Left kidney (tissue), 2 donors: ENCODE results near the gene SLC12A8. TPM values are rescaled to one million over a fixed set of nuclear protein-coding genes. Genes with fewer than 3 reads are reported as not detected.
"Not testable (repeated sequence)": the region's sequence is repeated elsewhere in the genome, so short reads cannot be mapped to it uniquely, and the experiment has no call there.

Experiments used
- DNase-seq: peaks from one replicate; pipeline ENCODE4 v3.0.0-alpha.2; 2013
- polyA plus RNA-seq: library from polyadenylated mRNA; unstranded; fragments of 120-200 nt; gene quantifications from one replicate; pipeline ENCODE4 v1.2.1, GENCODE V29; 2013; ENCODE audit not compliant: insufficient read length

SLC12A8 gene
- polyA plus RNA-seq, 1 donor, result 7.7 TPM

DNA sequence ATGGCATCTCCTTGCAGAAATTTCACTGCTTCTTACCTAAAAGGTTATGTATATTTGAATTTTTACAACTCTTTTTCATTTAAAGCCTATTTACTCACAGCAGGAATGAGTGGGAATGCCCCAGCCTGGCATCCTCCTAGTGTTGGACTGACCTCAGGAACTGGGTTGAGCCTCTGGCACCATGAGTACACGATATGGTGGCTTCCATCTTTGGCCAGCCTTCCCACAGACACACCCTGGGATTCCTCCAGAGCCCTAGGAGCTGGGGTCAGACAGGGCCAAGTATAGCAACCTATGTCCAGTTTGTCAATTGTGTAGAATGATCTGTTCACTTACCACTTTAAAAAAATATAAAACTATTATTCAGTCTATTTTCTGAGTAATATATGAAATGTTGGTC lies 99.6 kb downstream of the SLC12A8 start:
- no peak for DNase-seq

DNA sequence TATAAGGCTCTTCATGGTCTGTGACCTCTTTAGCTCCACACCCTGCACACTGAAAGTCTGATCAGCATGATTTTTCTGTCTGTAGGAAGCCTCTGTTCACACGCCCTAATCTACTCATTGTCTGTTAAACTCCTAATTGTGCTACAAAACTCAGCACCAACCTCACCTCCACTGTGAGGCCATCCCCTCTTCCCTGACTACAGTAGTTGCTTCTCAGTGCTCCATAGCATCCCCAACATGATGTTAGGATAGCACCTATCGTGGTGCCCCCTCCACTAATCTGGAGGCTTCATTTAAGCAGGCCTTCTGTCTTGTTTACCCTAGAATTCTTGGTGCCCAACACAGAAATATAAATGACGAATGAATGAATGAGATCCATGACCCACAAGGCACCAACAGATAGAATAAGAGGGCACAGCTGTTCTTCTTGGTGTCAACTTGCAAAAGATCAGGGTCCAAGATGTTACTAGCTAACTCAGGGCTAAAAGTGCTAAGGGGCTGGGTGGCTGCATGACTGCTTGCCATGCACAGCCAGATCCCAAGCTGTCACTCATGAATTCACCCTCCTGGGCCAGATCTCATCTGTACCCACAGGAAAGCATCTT lies 101.6 kb downstream of the SLC12A8 start:
- no peak for DNase-seq

DNA sequence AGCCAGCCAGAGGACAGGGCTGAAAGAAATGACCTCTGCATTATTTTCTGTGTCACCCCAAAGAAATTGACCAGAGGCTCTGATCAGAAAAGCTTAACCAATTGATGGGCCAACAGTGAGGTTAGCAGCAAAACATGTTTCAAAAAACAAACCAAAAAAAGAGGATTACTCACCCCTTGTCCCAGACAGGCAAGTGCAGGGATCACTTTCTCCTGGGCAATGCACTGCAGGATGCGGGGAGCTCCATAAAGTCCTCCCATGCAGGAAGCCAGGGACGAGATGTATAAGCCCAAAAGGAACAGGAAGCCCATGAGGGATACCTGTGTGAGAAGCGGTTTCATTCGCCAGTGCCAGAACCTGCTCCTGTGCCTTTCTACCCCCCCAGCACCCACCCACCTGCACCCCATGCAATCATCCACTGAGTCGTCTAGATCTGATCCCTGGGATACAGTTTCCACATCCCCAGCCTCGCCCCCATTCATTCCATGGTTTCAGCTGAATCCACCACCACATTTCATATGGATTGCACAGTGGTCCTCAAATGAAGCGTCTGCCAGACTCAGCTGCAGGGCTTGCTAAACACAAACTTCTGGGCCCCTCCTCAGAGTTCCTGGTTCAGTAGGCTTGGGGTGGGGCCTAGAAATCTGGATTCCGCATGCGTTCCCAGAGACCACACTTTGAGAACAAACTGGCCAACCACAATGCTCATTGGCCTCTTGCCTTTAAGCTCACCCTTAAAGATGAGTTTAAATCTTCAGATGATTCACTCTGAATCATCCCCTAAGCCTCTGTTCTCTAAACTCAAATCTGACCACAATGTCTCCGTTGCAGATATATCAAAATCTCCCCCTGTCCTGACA lies 102.3 kb downstream of the SLC12A8 start:
- no peak for DNase-seq

DNA sequence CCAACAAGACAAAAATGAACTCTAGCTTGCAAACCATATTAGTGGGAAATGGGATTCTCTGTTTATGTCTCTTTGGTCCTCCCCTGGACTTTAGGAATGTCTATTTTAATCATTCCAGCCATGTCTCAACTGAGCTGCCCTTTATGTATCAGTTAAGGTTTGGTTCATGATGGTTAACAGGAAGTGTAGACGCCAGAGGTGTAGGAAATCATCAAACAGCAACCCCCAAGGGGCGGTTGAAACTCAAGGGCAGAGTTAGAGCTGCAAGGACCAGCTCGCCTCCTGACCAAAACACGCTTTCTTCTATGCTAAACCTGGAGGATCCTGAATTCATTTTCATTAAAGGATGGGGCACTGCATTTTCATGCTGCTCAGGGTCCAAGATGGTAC lies 103.0 kb downstream of the SLC12A8 start:
- no peak for DNase-seq

DNA sequence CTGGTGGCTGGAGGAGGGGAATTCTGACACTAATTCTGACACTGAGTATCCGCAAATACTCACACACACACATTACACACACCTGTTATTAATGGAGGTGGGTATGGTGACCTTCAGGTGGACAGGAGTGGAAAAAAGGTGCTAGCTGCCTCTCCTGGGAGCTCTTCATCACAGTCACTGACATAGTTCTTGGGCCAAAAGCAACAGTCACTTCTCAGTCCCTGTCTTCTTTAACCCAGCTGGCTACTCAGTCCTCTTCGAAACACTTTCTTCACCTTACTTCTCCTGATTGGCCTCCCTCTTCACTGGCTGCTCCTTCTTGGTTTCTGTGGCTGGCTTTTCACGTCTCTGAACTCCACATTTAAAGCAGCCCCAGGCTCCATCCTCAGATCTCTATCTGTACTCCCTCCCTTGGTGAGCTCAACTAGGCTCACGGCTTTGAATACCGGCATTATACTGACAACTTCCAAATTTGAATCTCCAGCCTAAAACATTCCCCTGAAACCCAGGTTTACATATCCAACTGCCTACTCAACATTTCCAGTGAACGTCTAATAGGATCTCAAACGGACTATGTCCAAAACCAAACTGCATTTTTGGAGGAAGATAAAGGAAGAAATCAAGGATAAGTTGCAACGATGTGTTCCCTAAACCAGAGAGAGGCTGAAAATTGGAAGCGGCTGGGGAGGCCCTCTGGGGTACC lies 103.6 kb downstream of the SLC12A8 start:
- DNase-seq, result no peak

DNA sequence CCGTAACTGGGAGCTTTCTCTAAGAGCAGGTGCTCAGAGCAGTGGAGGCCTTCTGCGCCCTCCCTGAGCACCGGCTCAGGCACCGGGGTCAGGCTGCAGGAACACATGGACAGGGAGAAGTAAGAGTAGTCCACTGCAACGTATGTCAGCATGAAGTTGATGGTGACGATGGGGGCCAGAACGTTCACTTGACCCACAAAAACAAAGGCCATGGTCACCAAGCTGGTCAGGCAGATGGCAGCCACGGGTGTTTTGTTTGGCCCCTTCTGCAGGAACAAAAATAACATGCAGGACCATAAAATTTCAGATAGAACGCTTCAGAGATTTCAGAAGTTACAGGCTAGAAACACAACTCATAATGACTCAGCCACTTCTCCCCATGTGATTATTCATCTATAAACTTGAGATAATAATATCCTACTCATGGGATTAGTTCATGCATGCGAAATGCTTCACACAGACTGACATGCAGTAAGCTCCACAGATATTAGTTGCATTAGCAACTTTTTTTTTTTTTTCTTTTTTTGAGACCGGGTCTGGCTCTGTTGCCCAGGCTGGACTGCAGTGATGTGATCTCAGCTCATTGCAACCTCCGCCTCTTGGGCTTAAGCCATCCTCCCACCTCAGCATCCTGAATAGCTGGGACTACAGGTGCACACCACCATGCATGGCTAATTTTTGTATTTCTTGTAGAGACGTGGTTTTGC lies 104.5 kb downstream of the SLC12A8 start:
- no peak for DNase-seq

DNA sequence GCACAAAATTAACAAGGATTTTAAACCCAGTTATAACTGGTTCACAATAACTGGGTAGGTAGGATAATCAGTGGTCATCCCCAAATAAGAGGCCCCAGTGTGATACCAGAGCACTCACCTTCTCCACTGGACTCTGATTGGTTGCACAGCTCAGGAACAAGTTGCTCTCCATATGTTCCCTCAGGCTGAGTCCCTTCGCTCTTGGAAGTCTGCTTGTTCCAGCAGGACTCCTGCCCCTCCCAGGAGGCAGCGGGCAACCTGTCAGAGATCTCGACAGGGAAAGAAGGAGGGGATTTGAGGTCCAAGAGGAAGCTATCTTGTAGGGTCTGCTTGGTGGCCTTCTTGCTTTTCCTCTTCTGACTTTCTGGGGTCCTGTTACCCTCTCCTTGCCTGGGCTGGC lies 105.2 kb downstream of the SLC12A8 start:
- DNase-seq, result no peak

DNA sequence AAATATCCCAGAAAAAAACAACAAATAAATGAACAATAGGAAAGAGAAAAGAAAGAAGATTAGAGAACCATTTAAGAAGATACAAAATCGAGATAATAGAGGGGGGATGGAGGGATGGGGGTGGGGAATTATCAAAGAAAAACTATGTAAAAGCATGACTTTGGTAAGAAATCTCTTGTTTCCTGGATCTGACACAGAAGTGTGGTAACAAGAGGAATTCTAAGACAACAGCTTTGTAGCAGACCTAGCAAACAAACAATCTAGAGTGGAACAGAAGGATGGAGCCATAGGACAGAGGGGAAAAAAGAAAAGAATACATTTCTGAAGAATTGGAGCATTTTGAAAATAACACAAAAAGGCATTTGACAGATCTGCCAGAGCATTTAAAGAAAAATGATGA lies 107.4 kb downstream of the SLC12A8 start:
- no peak for DNase-seq

DNA sequence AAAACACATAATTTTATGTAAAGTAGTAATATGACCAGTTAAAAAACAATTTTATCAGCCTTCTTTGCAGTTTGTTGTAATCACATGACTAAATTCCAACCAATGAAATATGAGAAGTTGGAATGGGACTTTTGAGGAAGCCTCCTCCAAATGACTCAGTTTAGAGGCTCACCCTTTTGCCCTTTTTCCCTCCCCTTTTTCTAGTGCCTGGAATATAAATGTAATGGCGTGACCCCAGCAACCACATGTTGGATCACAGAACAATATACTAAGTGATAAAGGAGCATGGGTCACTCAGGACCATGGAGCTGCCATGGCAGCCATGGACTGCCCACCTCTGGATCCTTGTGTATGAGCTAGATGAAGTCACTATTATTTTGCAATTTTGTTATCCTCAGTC lies 107.9 kb downstream of the SLC12A8 start:
- no peak for DNase-seq

DNA sequence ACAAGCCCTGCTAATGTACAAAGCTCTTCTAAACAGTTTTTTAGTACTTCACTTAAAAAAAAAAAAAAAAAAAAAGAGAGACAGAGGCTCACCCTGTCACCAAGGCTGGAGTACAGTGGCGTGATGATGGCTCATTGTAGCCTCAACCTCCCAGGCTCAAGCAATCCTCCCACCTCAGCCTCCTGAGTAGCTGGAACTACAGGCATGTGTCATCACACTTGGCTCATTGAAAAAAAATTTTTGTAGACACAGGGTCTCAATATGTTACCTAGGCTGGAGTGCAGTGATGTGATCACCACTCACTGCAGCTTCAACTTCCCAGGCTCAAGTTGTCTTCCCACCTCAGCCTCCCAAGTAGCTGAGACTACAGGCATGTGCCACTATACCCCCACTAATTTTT lies 109.1 kb downstream of the SLC12A8 start:
- no peak for DNase-seq

DNA sequence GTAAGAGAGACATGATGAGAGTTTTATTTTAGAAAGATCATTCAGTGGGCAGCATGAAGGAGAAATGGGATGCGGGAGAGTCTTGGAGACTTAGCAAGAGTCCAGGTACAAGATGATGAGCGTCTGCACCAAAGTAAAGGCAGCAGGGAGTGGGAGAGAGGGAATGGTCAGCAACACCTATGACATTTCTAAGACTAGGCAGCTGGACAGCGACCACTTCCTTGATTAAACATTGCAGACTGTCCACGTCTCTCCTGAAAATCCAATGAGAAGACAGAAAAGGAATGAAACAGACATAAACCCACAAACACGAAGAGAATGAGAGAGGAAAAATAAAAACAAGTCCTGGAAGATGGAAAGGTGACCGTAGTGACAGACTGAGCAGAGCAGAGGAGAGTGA lies 110.1 kb downstream of the SLC12A8 start:
- no peak for DNase-seq

DNA sequence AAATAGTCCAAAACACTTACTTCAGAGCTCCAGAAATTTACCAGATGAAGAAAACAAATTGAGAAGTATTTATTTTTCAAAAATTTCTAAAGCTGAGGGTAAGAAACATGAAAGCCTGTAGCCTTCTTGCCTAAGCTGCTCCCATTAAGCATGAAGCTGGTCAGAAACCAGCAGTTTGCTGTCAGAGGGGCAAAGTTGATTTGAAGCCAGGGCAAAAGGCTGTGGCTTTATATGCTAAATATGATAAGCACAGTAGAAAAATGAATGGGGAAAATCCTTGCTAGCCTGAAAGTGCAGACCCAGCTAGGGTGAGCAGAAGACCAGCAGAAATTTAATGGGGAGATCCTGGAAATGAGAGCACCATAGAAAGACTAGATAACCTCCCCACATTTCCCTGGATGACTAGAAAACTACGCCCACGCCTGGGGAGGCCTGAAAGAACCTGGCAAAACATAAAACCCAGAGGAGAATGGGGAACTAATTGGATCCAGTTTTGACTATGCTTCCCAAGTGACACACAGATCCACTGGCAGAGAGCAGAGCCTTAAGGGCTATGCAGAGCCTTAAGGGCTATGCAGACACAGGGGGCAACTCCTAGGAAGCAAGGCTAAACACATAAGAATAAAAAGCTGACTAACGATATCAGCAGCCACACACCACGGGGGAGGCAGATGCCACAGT lies 113.8 kb downstream of the SLC12A8 start:
- DNase-seq, result no peak

DNA sequence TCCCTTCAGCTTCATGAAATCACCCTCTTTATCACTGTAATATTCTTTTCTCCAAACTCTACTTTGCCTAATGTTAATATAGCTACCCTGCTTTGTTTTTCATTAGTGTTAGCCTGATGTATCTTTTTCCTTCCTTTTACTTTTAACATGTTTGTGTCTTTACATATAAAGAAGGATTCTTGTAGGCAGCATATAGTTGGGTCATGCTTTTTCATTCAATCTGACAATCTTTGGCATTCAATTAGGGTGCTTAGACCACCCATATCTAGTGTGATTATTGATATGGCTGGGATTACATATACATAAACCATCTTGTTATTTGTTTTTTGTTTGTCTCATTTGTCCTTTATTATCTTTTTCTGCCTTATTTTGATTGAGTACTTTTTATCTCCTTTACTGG lies 121.9 kb downstream of the SLC12A8 start:
- no peak for DNase-seq

DNA sequence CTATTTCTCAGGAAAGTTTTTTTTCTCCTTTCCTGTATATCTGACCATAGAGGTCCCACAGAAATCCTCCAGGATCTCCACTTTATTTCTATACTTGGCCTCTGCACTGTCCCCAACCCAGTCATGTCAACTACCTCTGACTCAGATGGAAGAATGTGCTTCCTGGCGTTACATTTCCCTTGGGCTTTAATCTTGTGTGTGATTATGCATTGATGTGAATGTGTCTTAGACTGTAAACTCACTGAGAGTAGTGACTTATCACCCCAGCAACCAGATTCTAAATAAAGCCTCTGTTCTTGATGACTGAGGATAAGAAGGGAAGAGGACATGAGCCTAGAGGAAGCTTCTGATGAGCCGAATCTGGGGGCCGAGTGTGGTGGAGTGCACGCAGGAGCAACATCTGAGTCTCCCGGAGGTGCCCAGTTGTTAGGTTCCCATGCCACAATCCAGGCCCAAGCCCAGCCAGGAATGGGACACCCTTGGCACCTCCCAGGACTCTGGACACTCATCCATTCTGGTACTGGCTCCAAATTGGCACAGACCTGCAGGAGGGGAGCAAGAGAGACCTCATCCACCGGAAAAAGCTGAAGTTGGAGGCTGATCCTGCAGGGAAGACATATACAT lies 124.7 kb downstream of the SLC12A8 start:
- DNase-seq, result no peak

DNA sequence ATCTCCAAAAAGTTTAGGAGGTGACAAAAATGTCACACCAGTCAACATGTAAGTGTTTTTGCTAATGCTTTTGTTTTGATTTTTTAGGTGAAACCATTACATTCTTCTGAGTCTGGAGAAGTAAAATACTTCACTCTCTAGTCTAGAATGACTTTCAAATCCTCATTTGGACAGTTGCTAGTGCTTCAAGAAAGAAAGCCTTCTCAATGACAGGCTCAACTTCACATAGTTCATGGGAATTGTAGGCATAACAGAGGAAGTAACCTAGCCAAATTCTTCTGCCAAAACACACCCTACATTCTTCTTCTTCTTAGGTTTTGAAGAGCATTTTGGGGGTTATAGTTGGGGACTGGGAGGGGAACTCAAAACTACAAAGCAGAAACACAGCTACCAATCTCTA lies 127.4 kb downstream of the SLC12A8 start:
- no peak for DNase-seq

DNA sequence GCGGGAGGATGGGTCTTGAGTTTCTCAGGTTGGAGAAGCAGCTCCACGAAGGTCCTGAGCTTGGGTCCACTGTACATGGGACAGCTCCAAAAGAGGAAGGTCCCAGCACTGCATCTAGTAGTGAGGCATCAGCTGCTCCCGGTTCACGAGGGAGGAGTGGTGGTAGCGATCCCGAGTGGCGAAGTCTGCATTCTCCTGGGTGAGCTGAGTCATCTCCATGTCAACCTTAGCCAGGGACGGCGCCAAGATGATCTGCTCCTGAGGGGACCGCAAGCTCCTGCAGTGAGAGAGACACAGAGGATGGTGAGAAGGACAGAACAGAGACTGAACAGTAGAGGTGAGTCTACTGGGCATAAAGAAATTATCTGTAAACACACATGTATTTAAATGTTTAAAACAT lies 128.8 kb downstream of the SLC12A8 start:
- no peak for DNase-seq

DNA sequence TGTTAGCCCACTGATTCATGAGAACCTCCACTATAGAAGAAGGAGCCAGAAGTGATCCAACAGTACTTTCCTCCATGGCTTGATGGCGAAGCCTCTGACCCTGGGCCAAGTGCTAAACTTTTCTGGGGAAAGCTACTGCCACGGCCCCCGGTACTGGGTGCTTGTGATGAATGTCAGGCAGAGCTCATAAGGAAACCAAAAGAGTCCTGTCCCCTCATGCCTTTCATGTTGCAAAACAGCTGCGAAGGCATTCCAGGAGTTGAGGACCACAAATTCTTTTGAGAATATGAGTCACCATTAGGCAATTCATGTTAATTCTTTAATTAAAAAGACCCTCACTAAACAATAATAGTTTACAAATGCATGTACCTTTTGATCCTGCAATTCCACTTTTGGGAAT lies 130.2 kb downstream of the SLC12A8 start:
- DNase-seq, result not testable (repeated sequence)

DNA sequence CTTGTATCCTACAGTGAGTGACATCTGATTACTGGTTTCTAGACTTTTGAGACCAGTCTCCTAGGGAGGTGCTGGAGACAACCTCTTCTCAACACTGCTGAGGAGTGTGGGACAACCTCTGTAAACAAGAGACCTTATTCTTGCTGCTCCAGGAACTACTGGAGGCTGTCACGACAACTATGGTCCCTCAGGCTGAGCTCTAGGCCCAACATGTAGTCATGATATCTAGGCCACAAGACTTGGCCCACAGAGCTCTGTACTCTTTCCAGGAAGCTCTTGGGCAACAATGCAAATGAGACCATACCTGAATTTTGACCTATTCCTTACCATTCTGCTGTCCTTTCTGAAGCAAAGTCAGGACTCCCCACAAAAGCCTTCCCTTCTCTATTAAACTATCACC lies 132.5 kb downstream of the SLC12A8 start:
- no peak for DNase-seq

DNA sequence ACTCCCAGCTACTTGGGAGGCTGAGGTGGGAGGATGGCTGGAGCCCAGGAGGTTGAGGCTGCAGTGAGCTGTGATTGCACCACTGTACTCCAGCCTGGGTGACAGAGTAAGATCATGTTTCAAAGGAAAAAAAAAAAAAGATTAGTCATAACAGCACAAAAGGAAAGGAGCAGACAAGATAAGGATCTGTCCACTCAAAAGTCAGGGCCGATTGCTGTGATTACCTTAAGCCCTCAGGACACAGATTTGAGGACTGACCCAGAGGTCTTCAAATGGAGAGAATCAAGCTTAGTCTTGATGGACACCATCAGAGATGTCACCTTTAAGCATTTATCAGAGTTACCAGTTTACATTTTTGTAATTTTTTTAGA lies 132.9 kb downstream of the SLC12A8 start:
- DNase-seq, result no peak

DNA sequence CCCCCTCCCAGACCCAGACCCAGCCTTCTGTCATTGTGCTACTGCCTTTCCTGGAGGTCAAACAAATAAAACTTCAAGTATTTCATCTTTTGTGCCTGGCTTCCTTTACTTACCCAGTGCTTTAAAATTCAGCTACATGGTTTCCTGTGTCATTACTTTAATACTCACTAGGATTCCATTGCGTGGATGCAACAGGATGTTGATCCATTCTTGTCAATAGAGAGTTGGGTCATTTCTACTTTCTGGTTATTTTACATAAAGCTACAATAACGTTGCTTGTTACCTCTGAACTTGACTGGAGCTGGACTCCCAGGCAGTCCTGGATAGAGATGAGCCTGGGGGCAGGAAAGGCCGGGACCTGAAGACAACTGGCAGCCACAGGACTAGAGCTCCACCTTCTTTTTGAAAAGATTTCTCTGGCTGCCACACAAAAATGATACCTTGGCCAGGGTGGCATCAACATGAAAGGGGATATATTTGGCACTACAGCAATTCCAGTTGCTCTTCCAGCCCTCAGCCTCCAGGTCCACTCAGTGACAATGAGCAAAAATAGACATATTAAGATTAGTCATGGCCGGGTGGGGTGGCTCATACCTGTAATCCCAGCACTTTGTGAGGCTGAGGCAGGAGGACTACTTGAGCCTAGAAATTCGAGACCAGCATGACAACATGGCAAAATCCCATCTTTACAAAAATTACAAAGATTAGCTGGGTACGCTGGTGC lies 133.4 kb downstream of the SLC12A8 start:
- no peak for DNase-seq

DNA sequence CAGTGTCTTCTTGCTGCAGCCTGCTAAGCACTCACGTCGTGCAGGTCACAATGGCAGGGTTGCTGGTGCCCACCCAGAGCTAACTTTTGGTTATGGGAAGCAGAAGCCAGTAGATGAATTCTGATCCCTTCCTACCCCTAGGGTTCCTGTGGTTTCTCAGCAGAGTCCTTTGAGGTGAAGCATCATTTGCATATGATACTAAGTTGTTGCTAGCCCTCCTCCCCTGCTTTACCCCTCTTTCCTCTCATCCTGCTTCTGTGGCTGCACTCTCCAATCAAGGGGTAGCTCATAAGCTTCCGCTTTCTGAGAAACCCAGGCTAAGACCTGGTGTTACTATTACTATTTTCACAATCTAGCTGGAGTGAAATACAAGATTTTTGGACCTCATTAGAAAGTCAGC lies 134.7 kb downstream of the SLC12A8 start:
- no peak for DNase-seq
